Measurements from ENCODE around the gene RPTOR. TPM values are rescaled to one million over a fixed set of nuclear protein-coding genes. Genes with fewer than 3 reads are reported as not detected.
"Not testable (repeated sequence)": the region's sequence is repeated elsewhere in the genome, so short reads cannot be mapped to it uniquely, and the experiment has no call there.

Gene RPTOR
- total RNA-seq, 6 experiments from 2014 or later: 34.4 to 39.2 (median 35.5) TPM

DNA sequence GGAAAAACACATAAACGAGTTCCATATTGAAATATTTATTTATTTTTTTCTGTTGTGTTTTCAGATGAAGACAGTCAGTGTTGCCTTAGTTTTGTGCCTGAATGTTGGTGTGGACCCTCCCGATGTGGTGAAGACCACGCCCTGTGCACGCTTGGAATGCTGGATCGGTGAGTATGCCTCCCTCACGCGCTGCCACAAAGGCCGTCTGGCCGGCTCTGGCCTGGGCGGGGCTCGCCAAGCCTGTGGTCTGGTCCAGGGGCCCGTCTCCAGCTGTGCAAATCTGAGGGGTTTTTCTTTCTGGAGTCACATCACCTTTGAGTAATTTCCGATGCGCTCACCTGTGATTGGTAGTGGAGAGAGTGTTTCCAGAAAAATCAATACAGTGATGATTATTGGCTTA is 81.0 kb downstream of the RPTOR start:
- no peak overlapping the region for H3K27ac Mint-ChIP-seq
- no peaks in the 10 kb centered on the region for H3K9me3 Mint-ChIP-seq
- no peak for DNase-seq
- no peaks in the 10 kb centered on the region for H3K27me3 Mint-ChIP-seq (ENCODE audit: insufficient read depth)
- TF ChIP-seq, protein P1, sequence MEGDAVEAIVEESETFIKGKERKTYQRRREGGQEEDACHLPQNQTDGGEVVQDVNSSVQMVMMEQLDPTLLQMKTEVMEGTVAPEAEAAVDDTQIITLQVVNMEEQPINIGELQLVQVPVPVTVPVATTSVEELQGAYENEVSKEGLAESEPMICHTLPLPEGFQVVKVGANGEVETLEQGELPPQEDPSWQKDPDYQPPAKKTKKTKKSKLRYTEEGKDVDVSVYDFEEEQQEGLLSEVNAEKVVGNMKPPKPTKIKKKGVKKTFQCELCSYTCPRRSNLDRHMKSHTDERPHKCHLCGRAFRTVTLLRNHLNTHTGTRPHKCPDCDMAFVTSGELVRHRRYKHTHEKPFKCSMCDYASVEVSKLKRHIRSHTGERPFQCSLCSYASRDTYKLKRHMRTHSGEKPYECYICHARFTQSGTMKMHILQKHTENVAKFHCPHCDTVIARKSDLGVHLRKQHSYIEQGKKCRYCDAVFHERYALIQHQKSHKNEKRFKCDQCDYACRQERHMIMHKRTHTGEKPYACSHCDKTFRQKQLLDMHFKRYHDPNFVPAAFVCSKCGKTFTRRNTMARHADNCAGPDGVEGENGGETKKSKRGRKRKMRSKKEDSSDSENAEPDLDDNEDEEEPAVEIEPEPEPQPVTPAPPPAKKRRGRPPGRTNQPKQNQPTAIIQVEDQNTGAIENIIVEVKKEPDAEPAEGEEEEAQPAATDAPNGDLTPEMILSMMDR (IDR thresholded peaks at IDR 0.05): no peak
- H3K4me3 Mint-ChIP-seq: no peak overlapping the region
- peaks cover 5% of the 10 kb centered on the region; the same call in 1 of the 2 replicates for H3K36me3 Mint-ChIP-seq (ENCODE audit: low read depth)
- H3K4me1 Mint-ChIP-seq (ENCODE audit: low read depth): no peaks in the 10 kb centered on the region

DNA sequence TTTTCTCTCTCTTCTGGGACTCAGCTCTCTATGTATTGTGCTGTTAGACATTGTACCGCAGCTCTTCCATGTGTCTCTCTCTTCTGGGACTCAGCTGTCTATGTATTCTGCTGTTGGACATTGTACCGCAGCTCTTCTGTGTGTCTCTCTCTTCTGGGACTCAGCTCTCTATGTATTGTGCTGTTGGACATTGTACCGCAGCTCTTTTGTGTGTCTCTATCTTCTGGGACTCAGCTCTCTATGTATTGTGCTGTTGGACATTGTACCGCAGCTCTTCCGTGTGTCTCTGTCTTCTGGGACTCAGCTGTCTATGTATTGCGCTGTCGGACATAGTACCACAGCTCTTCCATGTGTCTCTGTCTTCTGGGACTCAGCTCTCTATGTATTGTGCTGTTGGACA is 84.2 kb downstream of the RPTOR start:
- H3K27me3 Mint-ChIP-seq (ENCODE audit: insufficient read depth); H3K27ac Mint-ChIP-seq; DNase-seq; H3K4me3 Mint-ChIP-seq; H3K9me3 Mint-ChIP-seq; H3K4me1 Mint-ChIP-seq (ENCODE audit: low read depth); H3K36me3 Mint-ChIP-seq (ENCODE audit: low read depth): not testable (repeated sequence)

GRCh38 chr17:80629298-80630028 is 84.8 kb downstream of the RPTOR start:
- DNase-seq: no peak
- H3K27ac Mint-ChIP-seq: no peak overlapping the region
- no peaks in the 10 kb centered on the region for H3K4me1 Mint-ChIP-seq (ENCODE audit: low read depth)
- peaks cover 5% of the 10 kb centered on the region; the same call in 1 of the 2 replicates for H3K36me3 Mint-ChIP-seq (ENCODE audit: low read depth)
- H3K27me3 Mint-ChIP-seq (ENCODE audit: insufficient read depth): peaks cover 3% of the 10 kb centered on the region; the same call in 1 of the 2 replicates
- no peak overlapping the region for H3K4me3 Mint-ChIP-seq
- no peaks in the 10 kb centered on the region for H3K9me3 Mint-ChIP-seq
- TF ChIP-seq, protein P1 (IDR thresholded peaks at IDR 0.05): no peak

GRCh38 chr17:80630560-80631120 is 86.0 kb downstream of the RPTOR start:
- Mint-ChIP-seq H3K4me1 (ENCODE audit: low read depth) (no peaks in the 10 kb centered on the region), H3K4me3 (no peak overlapping the region), H3K27me3 (ENCODE audit: insufficient read depth) (peaks cover 3% of the 10 kb centered on the region; the same call in 1 of the 2 replicates), H3K27ac (no peak overlapping the region), H3K9me3 (no peaks in the 10 kb centered on the region), H3K36me3 (ENCODE audit: low read depth) (peaks cover 10% of the 10 kb centered on the region)
- no peak for DNase-seq
- TF ChIP-seq, protein P1 (IDR thresholded peaks at IDR 0.05): no peak

- TF ChIP-seq, protein P1 (IDR thresholded peaks at IDR 0.05): no peak
Observed at GRCh38 chr17:80631142-80632045, 86.8 kb downstream of the RPTOR start.

More at GRCh38 chr17:80631142-80632045, 86.8 kb downstream of the RPTOR start:
- H3K4me1 Mint-ChIP-seq (ENCODE audit: low read depth): no peaks in the 10 kb centered on the region
- peaks cover 3% of the 10 kb centered on the region; the same call in 1 of the 2 replicates for H3K27me3 Mint-ChIP-seq (ENCODE audit: insufficient read depth)
- peaks cover 10% of the 10 kb centered on the region for H3K36me3 Mint-ChIP-seq (ENCODE audit: low read depth)
- H3K9me3 Mint-ChIP-seq: no peaks in the 10 kb centered on the region
- DNase-seq: no peak
- no peak overlapping the region for H3K4me3 Mint-ChIP-seq
- H3K27ac Mint-ChIP-seq: no peak overlapping the region

All from HFFc6 (cell line).